Mucosa of rectum (tissue), 2 donors: ENCODE data around the gene KIF12.

Experiments used
- H3K27ac ChIP-seq, 2 donors: one replicate each; pipeline ENCODE4 v1.7.0; 2013; ENCODE audit warnings: inconsistent platforms in 2 of 2, low read depth in 2 of 2, low read length in 2 of 2
- H3K27me3 ChIP-seq, 2 donors: one replicate each; pipeline ENCODE4 v1.7.0; 2013; ENCODE audit warnings: low read length in 2 of 2; ENCODE audit not compliant: control insufficient read depth in 2 of 2, insufficient read depth in 2 of 2
- H3K36me3 ChIP-seq, 2 donors: one replicate each; pipeline ENCODE4 v1.7.0; 2013; ENCODE audit warnings: low read length in 2 of 2; ENCODE audit not compliant: control insufficient read depth in 2 of 2, insufficient read depth in 2 of 2
- H3K4me1 ChIP-seq, 2 donors: one replicate each; pipeline ENCODE4 v1.7.0; 2013; ENCODE audit warnings: low read length in 2 of 2, mild to moderate bottlenecking in 1 of 2; ENCODE audit not compliant: control insufficient read depth in 2 of 2, insufficient read depth in 2 of 2
- H3K4me3 ChIP-seq, 2 donors: one replicate each; pipeline ENCODE4 v1.7.0; 2013; ENCODE audit warnings: low read length in 2 of 2
- H3K9ac ChIP-seq, 2 donors: one replicate each; pipeline ENCODE4 v1.7.0; 2013; ENCODE audit warnings: low read length in 2 of 2, low read depth in 1 of 2, mild to moderate bottlenecking in 1 of 2
- H3K9me3 ChIP-seq, 2 donors: one replicate each; pipeline ENCODE4 v1.7.0; 2013; ENCODE audit warnings: low read length in 2 of 2; ENCODE audit not compliant: control insufficient read depth in 2 of 2
- donor health status: healthy.
- donor health status: Normal muscosa, but diverticular disease.

KIF12 gene

DNA sequence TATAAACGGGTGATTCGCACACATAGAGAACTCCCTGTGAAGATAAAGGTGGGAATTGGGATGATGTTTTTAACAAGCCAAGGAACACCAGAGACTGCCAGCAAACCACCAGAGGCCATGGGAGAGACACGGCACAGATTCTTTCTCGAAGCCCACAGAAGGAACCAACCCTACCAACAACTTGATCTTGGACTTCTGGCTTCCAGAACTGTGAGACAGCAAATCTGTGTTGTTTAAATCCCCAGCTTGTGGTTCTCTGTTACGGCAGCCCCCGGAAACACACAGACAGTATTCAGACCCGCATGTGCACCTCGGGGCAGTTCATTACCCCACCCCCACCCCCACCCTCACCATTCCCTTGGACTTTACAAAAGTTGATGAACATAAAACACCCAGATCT is 33.8 kb downstream of the KIF12 start:
- H3K4me1 ChIP-seq: peaks cover 0 to 9% of the 10 kb centered on the region in 2 donors
- no peak overlapping the region for H3K27ac ChIP-seq
- no peaks in the 10 kb centered on the region for H3K9me3 ChIP-seq
- H3K4me3 ChIP-seq: no peak overlapping the region
- H3K9ac ChIP-seq: no peak overlapping the region
- H3K27me3 ChIP-seq: no peaks in the 10 kb centered on the region
- H3K36me3 ChIP-seq: no peaks in the 10 kb centered on the region

DNA sequence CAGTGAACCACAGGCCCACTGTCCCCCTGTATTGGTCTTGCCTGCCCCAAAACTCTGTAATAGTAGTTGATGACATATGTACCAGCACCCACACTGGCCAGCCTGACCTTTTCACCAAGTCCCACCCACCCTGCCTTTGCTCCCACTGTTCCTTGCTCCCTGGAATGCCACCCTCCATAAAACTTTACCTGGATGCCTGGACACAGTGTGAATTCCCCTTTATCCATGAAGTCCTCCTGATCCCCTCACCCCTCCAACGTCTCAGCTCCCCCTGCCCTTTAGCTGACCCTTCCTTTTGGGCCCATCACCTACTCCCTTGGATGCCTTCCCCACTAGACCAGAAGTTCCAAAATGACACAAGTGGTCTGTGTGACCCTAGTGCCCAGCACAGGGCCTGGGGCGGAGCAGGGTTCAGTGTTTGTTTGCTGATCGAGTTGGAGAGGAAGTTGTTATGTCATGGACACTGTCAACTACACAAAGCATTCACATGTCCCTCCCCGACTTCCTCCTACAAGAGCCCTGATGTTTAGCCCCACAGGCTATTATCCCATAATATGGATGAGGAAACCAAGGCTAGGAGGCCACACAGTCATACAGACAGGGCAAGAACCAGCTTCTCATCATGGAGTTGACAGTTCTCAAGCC is 37.1 kb downstream of the KIF12 start:
- no peak overlapping the region for H3K27ac ChIP-seq
- no peaks in the 10 kb centered on the region for H3K36me3 ChIP-seq
- H3K9me3 ChIP-seq: no peaks in the 10 kb centered on the region

DNA sequence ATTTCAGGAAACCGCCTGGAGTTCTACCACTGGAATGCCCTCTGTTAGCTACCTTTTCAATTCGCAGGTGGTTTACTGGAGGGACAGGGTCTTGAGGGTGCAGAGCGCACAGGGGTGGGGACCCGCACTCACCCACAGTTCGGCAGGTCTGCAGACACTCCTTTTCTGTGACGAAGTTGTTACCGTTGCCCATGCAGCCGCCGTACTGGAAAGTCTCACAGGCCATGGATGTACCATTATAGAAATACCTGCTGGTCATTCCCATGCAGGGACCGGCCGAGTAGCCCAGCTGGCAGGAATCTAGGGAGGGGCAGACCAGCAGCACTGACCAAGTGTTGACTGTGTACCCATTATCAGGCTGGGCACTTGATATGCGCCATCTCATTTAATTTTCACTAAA is 37.8 kb downstream of the KIF12 start:
- peaks cover 0 to 7% of the 10 kb centered on the region in 2 donors for H3K4me1 ChIP-seq
- H3K9ac ChIP-seq: no peak overlapping the region
- H3K27me3 ChIP-seq: no peaks in the 10 kb centered on the region
- no peak overlapping the region for H3K4me3 ChIP-seq
- no peaks in the 10 kb centered on the region for H3K9me3 ChIP-seq
- no peaks in the 10 kb centered on the region for H3K36me3 ChIP-seq
- no peak overlapping the region for H3K27ac ChIP-seq

More for the DNA sequence above, 37.1 kb downstream of the KIF12 start:
- Histone ChIP-seq H3K27me3 (no peaks in the 10 kb centered on the region), H3K4me1 (peaks cover 0 to 7% of the 10 kb centered on the region in 2 donors), H3K4me3 (no peak overlapping the region), H3K9ac (no peak overlapping the region)

DNA sequence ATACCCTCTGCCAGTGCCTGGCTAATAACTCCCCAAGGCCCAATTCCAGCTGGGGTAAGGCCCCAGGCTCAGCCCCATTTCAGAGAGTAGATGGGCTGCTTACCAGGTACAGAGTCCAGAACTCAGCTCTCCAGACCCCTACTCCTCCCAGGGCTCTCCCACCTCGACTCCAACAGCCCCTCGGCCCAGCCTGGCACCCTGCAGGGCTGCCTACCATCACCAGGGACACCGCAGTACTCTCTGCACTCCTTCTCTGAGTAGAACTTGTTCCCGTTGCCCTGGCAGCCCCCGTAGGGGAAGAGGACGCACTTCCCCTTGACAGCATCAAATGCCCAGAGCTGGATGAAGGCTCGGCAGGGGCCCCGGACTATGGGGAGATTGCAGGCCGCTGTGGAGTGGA is 38.4 kb downstream of the KIF12 start:
- no peak overlapping the region for H3K27ac ChIP-seq
- no peaks in the 10 kb centered on the region for H3K27me3 ChIP-seq
- no peak overlapping the region for H3K4me3 ChIP-seq
- peaks cover 0 to 7% of the 10 kb centered on the region in 2 donors for H3K4me1 ChIP-seq
- H3K36me3 ChIP-seq: no peaks in the 10 kb centered on the region
- H3K9ac ChIP-seq: no peak overlapping the region
- H3K9me3 ChIP-seq: no peaks in the 10 kb centered on the region

DNA sequence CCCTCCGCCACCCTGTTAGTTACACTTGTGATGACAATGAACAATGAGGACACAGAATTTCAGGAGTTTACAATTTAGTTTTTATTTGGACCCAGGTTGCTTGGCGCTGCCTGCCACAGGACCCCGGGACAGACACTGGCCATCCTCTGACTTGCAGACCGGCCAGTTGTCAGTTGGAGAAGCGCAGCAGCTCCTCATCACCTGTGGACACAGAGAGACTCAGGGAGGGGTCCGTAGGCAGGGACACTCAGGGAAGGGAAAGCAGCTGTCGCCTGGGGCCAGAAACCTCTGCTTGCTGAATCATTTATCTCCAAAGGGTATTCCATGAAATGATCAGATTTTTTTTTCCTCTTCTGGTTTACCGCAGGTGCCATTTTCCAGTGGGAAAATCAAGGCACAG is 39.0 kb downstream of the KIF12 start:
- Histone ChIP-seq H3K36me3 (no peaks in the 10 kb centered on the region), H3K4me3 (no peak overlapping the region), H3K4me1 (peaks cover 0 to 7% of the 10 kb centered on the region in 2 donors), H3K27ac (no peak overlapping the region), H3K27me3 (no peaks in the 10 kb centered on the region), H3K9me3 (no peaks in the 10 kb centered on the region), H3K9ac (no peak overlapping the region)

DNA sequence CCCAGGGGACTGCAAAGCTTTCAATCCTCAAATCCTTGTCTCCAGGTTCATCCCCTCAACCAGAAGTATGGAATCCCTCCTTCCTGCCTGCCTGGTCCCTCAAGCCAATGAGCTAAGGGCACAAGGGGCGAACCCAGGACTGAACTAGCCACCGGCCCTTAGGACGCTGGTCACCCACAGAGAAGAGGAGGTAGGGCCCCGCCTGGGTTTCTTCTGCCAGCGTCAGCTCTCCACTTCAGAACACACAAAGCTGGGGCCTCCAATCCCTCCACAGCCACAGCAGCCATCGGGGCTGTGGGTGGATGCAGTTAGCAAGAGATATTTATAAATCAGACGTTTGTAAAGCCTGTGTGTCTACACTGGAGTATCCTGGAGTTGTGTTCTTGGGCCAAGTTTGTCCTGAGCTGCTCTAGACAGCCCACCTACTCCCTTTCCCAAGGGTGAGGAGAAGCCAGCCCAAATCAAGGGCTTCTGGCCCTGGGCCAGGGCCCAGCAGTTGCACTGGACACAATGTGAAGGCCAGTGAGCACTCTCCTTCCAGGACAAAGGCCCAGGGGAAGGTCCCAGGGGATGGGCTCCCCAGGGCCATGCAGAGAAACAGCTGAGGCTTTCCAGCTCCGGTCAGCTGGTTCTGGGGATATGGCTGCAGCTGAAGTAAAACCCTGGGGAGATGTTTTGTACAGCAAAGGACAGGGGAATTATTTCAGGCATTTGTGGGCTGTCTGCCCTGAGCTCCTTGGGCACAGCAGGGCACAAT is 39.9 kb downstream of the KIF12 start:
- H3K4me3 ChIP-seq: no peak overlapping the region
- no peaks in the 10 kb centered on the region for H3K36me3 ChIP-seq
- no peak overlapping the region for H3K9ac ChIP-seq
- H3K4me1 ChIP-seq: peaks cover 0 to 7% of the 10 kb centered on the region in 2 donors
- no peak overlapping the region for H3K27ac ChIP-seq
- no peaks in the 10 kb centered on the region for H3K9me3 ChIP-seq
- no peaks in the 10 kb centered on the region for H3K27me3 ChIP-seq

DNA sequence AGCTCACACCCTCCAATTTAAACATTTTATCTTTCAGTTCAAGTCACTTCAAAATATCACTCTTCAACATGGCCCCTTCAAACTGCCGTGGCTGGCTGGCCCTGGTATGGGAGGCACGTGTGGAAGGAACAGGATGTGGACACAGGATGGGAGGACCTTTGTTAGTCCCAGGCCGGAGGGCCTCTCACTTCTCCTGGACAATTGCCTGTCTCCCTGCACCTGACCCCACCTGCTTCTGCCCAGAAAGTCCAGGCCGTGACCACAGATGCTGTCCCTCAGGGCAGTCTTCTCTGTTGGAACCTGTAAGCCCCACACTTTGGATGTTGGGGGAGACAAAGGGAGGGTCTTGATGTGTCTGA is 40.4 kb downstream of the KIF12 start:
- H3K9ac ChIP-seq: no peak overlapping the region
- H3K27ac ChIP-seq: no peak overlapping the region

DNA sequence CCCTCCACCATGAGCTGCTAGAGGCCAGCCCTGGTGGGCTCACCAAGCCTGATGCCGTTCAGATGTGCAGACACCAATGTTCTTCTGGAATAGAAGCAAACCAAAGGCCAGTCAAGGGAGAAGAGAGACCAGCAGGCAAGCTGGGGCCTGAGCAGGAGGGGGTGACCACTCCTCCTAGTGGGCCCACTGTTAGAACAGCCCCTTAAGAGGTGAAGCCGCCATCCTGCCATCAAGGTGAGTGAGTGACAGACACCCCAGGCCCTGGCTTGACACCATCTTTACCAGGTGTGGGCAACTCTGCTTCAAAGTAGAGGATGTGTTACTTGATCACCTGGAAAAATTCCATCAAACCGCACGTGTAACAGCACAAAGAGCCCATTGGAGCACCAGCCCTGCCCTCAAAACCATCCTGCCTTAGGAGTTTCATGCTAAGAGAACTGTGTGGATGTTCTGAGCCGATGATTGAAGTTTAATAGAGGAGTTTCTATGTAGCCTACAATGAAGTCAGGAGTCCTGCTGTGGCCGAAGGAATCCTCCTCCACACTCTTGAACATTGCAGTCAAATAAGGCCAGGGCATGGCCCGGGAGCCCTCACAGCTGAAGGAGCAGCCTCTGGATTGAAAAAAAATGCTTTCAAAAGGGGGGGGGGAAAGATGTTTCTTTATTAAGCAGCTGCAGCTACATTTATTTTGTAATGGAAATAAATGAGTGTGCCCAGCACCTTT is 41.8 kb downstream of the KIF12 start:
- Histone ChIP-seq H3K36me3 (no peaks in the 10 kb centered on the region), H3K9me3 (no peaks in the 10 kb centered on the region), H3K4me3 (no peak overlapping the region), H3K4me1 (peaks cover 0 to 6% of the 10 kb centered on the region in 2 donors), H3K27ac (no peak overlapping the region), H3K27me3 (no peaks in the 10 kb centered on the region), H3K9ac (no peak overlapping the region)

More for the DNA sequence above, 40.4 kb downstream of the KIF12 start:
- Histone ChIP-seq H3K9me3 (no peaks in the 10 kb centered on the region), H3K4me1 (peaks cover 0 to 7% of the 10 kb centered on the region in 2 donors), H3K4me3 (no peak overlapping the region), H3K36me3 (no peaks in the 10 kb centered on the region), H3K27me3 (no peaks in the 10 kb centered on the region)

DNA sequence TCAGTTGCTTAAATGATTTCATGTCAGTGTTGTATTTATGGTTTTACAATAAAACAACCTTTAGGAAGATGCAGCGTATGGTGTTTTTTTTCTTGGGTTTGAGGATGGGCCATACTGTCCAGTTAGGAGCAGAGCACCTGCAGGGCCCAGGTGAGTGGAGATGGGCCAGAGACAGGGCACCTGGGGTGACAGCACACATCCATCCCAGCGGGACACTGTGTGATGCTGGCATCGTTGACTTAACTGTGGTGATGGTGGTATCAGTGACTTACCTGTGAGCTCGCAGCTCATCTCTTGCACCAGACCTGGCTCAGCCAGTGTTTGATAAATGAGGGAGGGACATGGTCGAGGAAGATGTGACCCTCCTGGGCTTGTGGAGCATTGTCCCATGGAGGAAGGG is 42.6 kb downstream of the KIF12 start:
- no peaks in the 10 kb centered on the region for H3K9me3 ChIP-seq
- H3K4me3 ChIP-seq: no peak overlapping the region
- H3K27ac ChIP-seq: no peak overlapping the region
- H3K9ac ChIP-seq: no peak overlapping the region
- H3K4me1 ChIP-seq: no peaks in the 10 kb centered on the region
- no peaks in the 10 kb centered on the region for H3K36me3 ChIP-seq
- H3K27me3 ChIP-seq: no peaks in the 10 kb centered on the region

DNA sequence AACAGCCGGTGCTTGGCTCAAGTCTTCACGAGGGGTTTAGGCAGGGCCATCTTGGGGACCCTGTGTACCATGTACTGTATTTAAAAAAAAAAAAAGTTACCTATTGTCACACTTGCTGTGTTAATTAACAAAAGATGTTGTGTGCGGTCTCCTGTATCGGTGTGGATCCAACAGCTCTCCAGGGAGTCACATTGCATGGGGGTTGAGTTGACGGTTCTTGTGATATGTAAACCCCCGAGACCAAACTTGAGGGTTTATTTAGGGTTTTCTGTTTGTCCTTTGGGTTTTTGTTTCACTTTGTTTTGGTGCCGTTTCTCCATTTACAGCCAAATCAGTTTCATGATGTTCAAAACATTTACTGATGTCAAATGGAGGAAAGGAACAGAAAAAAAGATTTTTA is 43.2 kb downstream of the KIF12 start:
- no peaks in the 10 kb centered on the region for H3K4me1 ChIP-seq
- H3K4me3 ChIP-seq: no peak overlapping the region
- no peaks in the 10 kb centered on the region for H3K36me3 ChIP-seq
- no peaks in the 10 kb centered on the region for H3K9me3 ChIP-seq
- H3K27me3 ChIP-seq: no peaks in the 10 kb centered on the region
- H3K27ac ChIP-seq: no peak overlapping the region
- H3K9ac ChIP-seq: no peak overlapping the region
